HepG2 (cell line): ENCODE measurements around the gene DTYMK. TPM values are rescaled to one million over a fixed set of nuclear protein-coding genes. Genes with fewer than 3 reads are reported as not detected.

ENCODE experiments used
- E2F1 ChIP-seq: sonication (generic); formaldehyde crosslinking; IDR thresholded peaks from 2 replicates; pipeline ENCODE4 v1.5.0; 2020; ENCODE audit warnings: missing genetic modification reagents
- ERF ChIP-seq: IDR thresholded peaks from 2 replicates; pipeline ENCODE4 v1.6.1; 2018; ENCODE audit warnings: missing biosample characterization, missing genetic modification reagents
- NFAT5 ChIP-seq: sonication (generic); formaldehyde crosslinking; IDR thresholded peaks from 2 replicates; pipeline ENCODE4 v1.4.0; 2020; ENCODE audit warnings: missing genetic modification reagents
- PATZ1 ChIP-seq: sonication (generic); formaldehyde crosslinking; IDR thresholded peaks from 2 replicates; pipeline ENCODE4 v1.4.0; 2020; ENCODE audit warnings: missing genetic modification reagents
- ZNF230 ChIP-seq: sonication (generic); formaldehyde crosslinking; IDR thresholded peaks from 2 replicates; pipeline ENCODE4 v1.4.0; 2020; ENCODE audit warnings: mild to moderate bottlenecking, missing genetic modification reagents
- ZNF232 ChIP-seq: sonication (generic); formaldehyde crosslinking; IDR thresholded peaks from 2 replicates; pipeline ENCODE4 v1.4.0; 2020; ENCODE audit warnings: missing genetic modification reagents, borderline replicate concordance
- polyA plus RNA-seq, 8 experiments: library from polyadenylated mRNA; depleted of rRNA in 3 of 8; stranded (reverse) in 7 of 8; unstranded in 1 of 8; fragments of >200 nt; fragmentation: Illumina TruSeq in 4 of 8; extraction: Trizol in 4 of 8; gene quantifications; 2 replicates each; pipeline versions ENCODE4 v1.2.1 to v1.2.3, GENCODE V29; 2011 to 2016; ENCODE audit warnings: low read depth in 4 of 8, missing spikeins in 1 of 8, mixed read lengths in 1 of 8; ENCODE audit not compliant: insufficient read depth in 1 of 8
- total RNA-seq, 5 experiments: library from RNA; depleted of rRNA; stranded (reverse); fragments of >200 nt; fragmentation: Illumina TruSeq; extraction: Trizol; gene quantifications; 2 replicates each; pipeline ENCODE4 v1.2.3, GENCODE V29; 2016; ENCODE audit warnings: low read depth in 1 of 5
- TF ChIP-seq, protein P1 (sequence below): sonication (generic); formaldehyde crosslinking; IDR thresholded peaks from 2 replicates; pipeline ENCODE4 v1.4.0; 2020; ENCODE audit warnings: missing genetic modification reagents, borderline replicate concordance
- TF ChIP-seq, protein P2 (sequence below), 2 experiments: sonication (generic) in 1 of 2; formaldehyde crosslinking in 1 of 2; IDR thresholded peaks; 2 replicates each; pipeline versions ENCODE4 v1.4.0 to v1.6.1; 2018 to 2020; ENCODE audit warnings: missing genetic modification reagents in 2 of 2, borderline replicate concordance in 1 of 2, low read depth in 1 of 2, mild to moderate bottlenecking in 1 of 2, missing biosample characterization in 1 of 2
- TF ChIP-seq, protein P3 (sequence below): IDR thresholded peaks from 2 replicates; pipeline ENCODE4 v1.6.1; 2016; ENCODE audit warnings: low read depth, control low read depth

DTYMK gene
- total and polyA plus RNA-seq, 2 of the 13 experiments (the other 11 are each of a cell fraction or from before 2014, with no cell fraction given): 57.5 to 134 TPM

GRCh38 chr2:241636182-241637017 lies 50.2 kb downstream of the DTYMK start (continued):
- TF ChIP-seq, protein P1, sequence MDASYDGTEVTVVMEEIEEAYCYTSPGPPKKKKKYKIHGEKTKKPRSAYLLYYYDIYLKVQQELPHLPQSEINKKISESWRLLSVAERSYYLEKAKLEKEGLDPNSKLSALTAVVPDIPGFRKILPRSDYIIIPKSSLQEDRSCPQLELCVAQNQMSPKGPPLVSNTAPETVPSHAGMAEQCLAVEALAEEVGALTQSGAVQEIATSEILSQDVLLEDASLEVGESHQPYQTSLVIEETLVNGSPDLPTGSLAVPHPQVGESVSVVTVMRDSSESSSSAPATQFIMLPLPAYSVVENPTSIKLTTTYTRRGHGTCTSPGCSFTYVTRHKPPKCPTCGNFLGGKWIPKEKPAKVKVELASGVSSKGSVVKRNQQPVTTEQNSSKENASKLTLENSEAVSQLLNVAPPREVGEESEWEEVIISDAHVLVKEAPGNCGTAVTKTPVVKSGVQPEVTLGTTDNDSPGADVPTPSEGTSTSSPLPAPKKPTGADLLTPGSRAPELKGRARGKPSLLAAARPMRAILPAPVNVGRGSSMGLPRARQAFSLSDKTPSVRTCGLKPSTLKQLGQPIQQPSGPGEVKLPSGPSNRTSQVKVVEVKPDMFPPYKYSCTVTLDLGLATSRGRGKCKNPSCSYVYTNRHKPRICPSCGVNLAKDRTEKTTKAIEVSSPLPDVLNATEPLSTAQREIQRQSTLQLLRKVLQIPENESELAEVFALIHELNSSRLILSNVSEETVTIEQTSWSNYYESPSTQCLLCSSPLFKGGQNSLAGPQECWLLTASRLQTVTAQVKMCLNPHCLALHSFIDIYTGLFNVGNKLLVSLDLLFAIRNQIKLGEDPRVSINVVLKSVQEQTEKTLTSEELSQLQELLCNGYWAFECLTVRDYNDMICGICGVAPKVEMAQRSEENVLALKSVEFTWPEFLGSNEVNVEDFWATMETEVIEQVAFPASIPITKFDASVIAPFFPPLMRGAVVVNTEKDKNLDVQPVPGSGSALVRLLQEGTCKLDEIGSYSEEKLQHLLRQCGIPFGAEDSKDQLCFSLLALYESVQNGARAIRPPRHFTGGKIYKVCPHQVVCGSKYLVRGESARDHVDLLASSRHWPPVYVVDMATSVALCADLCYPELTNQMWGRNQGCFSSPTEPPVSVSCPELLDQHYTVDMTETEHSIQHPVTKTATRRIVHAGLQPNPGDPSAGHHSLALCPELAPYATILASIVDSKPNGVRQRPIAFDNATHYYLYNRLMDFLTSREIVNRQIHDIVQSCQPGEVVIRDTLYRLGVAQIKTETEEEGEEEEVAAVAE: no peak
- TF ChIP-seq ZNF232 (0 out of 2 replicates have a peak, but pooled peaks have one; percentile 58), ERF (CRISPR knock-in tag) (0 out of 2 replicates have a peak, but pooled peaks have one; percentile 15), ZNF230 (0 out of 2 replicates have a peak, but pooled peaks have one; percentile 67), E2F1 (CRISPR knock-in tag) (no peak), PATZ1 (CRISPR knock-in tag) (peak; percentile 54), NFAT5 (CRISPR knock-in tag) (no peak; the same call in 1 of the 2 replicates)
- TF ChIP-seq, protein P2, sequence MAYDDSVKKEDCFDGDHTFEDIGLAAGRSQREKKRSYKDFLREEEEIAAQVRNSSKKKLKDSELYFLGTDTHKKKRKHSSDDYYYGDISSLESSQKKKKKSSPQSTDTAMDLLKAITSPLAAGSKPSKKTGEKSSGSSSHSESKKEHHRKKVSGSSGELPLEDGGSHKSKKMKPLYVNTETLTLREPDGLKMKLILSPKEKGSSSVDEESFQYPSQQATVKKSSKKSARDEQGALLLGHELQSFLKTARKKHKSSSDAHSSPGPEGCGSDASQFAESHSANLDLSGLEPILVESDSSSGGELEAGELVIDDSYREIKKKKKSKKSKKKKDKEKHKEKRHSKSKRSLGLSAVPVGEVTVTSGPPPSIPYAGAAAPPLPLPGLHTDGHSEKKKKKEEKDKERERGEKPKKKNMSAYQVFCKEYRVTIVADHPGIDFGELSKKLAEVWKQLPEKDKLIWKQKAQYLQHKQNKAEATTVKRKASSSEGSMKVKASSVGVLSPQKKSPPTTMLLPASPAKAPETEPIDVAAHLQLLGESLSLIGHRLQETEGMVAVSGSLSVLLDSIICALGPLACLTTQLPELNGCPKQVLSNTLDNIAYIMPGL (CRISPR knock-in tag; IDR thresholded peaks at IDR 0.05; ENCODE audit: borderline replicate concordance in 1 of 2, low read depth in 1 of 2): peak; percentile 46 to 68; a peak in 1 of 4 replicates
- TF ChIP-seq, protein P3, sequence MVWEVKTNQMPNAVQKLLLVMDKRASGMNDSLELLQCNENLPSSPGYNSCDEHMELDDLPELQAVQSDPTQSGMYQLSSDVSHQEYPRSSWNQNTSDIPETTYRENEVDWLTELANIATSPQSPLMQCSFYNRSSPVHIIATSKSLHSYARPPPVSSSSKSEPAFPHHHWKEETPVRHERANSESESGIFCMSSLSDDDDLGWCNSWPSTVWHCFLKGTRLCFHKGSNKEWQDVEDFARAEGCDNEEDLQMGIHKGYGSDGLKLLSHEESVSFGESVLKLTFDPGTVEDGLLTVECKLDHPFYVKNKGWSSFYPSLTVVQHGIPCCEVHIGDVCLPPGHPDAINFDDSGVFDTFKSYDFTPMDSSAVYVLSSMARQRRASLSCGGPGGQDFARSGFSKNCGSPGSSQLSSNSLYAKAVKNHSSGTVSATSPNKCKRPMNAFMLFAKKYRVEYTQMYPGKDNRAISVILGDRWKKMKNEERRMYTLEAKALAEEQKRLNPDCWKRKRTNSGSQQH: peak; percentile 62; the same call in 1 of the 2 replicates
